GM19372 (cell line): ENCODE data around the gene PPIL4.

Experiments
- ATAC-seq: cut with Tn5 transposase; IDR thresholded peaks from one replicate; pipeline ENCODE4 v1.9.1; 2021; ENCODE audit warnings: mild to moderate bottlenecking, low read depth, moderate library complexity; ENCODE audit not compliant: unreplicated experiment

The PPIL4 gene, protein sequence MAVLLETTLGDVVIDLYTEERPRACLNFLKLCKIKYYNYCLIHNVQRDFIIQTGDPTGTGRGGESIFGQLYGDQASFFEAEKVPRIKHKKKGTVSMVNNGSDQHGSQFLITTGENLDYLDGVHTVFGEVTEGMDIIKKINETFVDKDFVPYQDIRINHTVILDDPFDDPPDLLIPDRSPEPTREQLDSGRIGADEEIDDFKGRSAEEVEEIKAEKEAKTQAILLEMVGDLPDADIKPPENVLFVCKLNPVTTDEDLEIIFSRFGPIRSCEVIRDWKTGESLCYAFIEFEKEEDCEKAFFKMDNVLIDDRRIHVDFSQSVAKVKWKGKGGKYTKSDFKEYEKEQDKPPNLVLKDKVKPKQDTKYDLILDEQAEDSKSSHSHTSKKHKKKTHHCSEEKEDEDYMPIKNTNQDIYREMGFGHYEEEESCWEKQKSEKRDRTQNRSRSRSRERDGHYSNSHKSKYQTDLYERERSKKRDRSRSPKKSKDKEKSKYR

DNA sequence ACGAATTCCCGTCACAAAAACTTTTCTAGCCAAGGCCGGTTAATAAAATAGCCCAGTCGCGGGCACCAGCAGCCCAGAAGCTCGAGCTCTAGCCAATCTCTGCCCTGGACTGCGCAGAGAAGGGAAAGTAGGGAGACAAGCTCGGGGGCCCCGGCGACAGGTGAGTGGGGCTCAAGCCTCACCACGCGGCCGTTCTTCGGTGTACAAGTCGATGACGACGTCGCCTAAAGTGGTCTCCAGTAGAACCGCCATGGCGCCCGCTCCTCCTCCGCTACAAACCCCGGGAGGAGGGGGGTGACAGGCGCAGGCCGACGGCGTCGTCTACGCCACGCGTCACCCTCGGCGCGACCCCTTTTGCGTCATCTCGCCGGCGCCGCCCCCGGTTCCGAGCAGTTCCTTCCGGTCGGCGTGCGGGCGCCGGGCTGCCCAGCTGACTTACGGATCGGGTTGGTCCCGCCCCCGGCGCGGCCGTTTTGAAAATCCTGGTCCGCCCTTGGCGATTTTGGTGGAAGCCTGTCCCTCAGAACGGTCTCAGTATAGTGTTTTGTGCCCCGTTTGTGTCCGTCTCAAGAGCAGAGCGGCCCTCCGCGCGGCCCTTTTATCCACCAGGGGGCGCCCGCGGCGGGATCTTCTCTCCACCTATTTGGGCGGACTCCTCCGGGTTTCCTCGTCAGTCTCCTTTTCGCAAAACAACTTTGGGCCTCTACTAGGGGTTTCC lies at the start of gene PPIL4:
Gene PPIL4, minus strand, starts transcription at position 290 of the 718 bp plus-strand sequence. Its CDS starts 38 bp downstream, at position 252.
- peak; percentile 94 for ATAC-seq

DNA sequence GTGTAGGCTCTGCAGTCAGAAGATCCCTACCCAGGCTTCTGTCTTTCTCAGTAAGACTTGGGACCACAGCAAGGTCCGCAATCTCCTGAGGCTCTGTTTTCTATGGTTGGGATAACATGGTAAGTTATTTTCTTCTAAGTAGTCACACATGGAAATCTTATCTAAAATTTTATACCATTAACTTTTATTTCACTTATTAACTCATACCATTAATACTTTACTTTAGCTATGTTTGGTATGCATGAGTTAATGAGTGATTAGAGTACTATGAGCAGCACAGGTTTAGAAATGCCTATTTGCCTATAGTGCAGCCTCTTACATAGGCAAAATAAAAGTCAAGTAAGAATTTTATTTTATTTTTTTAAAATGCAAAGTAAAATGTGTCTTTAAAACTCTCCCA lies 47.6 kb upstream of the PPIL4 start:
- no peak for ATAC-seq

DNA sequence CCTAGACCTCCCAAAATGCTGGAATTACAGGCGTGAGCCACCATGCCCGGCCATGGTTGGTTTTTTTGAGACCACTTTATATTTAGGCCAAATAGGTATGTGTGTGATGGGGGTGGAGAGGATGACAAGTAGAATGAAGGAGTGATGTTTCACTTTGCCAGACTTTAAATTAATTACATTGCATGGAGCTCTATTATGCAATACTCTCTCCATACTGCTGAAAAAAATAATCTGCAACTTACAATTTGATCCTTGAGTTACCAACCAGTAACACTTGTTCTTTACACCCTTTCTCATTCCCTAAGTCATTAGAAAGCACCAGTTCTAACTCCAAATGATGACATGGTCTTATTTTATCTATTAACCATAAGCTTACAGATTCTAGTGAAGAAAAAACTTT lies 47.1 kb upstream of the PPIL4 start:
- ATAC-seq, result no peak

DNA sequence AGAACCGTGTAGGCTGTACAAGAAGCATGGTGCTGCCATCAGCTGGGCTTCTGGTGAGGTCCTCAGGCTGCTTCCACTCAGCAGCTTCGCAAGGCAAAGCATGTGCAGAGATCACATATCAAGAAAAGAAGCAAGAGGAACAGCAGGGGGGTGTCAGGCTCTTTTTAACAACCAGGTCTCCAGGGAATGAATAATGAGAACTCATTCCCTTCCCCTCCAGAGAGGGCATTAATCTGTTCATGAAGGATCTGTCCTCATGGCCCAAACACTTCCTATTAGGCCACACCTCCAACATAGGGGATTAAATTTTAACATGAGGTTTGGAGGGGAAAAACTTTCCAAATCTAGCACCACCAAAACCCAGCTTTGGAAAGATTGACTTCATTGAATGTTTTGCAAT lies 40.3 kb upstream of the PPIL4 start:
- ATAC-seq, result no peak

DNA sequence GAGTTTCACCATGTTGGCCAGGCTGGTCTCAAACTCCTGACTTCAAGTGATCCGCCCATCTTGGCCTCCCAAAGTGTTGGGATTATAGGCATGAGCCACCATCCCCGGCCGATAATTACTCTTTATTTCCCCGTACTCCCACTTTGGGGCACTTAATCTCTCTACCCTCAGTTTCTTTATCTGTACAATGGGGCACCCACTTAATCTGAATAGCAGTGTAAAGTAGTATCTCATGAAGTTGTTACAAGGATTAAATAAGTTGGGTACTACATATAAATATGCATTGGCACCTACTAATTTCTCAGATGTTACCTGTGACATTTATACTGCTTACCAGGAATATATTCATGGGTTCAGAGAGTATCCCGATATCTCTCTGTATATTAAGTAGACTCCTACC lies 35.5 kb upstream of the PPIL4 start:
- no peak for ATAC-seq

DNA sequence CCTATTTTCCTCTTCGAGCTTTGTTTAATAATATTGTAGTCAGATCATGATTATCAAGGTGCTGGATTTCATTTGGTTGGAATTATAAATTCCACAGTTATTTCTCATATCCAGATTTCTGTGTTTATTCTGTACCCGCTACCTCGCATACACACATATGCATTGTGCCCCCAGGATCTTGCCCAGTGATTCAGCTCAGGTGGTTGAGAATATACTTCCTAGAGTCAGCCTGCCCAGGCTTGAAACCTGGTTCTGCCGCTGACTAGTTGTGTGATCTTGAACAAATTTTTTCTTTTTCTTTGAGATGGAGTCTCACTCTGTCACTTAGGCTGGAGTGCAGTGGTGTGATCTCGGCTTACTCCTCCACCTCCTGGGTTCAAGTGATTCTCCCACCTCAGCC lies 35.0 kb upstream of the PPIL4 start:
- ATAC-seq, result no peak

DNA sequence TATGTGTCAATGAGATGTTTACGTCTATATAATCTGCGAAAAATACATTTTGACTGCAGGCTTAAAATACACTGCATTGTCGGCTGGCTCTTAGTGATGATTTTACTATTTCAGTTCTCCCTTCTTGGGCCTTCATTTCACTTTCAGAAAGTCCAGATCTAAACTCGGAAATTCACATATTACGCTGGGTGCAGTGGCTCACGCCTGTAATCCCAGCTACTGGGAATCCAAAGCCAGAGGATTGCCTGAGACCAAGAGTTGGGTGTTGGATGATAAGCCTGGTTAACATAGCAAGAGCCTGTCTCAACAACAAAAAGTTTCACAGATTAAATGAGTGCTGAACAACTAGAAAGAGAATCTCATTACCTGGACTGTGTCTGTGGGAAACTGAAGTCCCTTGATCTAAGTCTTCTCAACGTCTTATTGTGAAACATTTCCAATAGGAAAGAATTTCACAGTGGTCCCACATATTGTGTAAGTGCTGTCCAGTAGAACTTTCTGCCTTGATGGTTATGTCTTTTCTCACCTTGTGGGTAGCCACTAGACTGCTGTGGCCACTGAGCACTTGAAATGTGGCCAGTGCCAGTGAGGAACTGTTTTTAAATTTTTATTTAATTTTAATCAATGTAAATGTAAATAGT lies 22.2 kb upstream of the PPIL4 start:
- no peak for ATAC-seq

DNA sequence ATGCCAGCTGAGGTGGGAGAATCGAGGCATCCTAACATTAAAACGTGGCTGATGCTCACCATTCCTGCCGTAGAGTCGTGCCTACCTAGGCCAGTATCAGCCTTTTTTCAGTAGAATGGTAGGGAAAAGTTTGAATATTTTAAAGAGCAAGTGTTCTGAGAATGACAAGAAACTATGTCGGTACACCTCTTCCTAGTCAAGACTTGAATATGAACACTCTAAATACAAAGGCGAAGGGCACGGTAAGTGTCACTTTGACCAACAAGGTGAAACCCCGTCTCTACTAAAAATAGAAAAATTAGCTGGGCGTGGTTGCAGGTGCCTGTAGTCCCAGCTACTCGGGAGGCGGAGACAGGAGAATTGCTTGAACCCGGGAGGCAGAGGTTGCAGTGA lies 21.3 kb upstream of the PPIL4 start:
- ATAC-seq, result no peak

DNA sequence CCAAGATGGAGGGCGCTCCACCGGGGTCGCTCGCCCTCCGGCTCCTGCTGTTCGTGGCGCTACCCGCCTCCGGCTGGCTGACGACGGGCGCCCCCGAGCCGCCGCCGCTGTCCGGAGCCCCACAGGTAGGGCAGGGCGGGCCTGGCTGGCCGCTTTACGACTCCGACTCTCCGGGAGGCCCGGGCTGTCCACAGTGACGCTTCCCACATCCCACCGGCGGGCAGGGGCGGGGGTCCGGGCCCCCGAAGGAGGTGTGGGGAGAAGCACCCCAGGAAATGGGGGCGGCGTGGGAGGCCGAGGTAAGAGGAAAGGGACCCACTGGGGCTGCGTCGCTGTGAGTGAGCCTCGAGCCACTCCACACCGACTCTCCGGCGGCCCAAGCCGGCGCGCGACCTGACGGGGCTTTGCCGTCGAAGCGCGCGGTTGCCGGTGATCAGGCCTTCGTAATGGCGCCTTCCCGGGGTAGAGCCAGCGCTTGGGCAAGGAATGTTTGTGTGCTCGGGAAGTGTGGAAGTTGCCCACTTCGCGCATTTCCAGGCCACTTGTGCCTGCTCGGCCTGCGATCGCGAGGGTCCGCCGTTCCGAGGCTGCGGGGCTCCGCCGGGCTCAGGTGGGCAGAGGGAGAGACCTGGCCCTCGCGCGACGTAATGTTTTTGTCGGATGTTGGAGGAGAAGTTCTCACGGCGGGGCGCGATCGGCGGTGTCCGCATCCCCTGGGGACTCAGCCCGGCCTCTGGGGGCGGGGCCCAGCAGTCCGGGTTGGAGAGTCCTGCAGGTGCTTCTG lies 20.8 kb upstream of the PPIL4 start:
- peak; percentile 24 for ATAC-seq

DNA sequence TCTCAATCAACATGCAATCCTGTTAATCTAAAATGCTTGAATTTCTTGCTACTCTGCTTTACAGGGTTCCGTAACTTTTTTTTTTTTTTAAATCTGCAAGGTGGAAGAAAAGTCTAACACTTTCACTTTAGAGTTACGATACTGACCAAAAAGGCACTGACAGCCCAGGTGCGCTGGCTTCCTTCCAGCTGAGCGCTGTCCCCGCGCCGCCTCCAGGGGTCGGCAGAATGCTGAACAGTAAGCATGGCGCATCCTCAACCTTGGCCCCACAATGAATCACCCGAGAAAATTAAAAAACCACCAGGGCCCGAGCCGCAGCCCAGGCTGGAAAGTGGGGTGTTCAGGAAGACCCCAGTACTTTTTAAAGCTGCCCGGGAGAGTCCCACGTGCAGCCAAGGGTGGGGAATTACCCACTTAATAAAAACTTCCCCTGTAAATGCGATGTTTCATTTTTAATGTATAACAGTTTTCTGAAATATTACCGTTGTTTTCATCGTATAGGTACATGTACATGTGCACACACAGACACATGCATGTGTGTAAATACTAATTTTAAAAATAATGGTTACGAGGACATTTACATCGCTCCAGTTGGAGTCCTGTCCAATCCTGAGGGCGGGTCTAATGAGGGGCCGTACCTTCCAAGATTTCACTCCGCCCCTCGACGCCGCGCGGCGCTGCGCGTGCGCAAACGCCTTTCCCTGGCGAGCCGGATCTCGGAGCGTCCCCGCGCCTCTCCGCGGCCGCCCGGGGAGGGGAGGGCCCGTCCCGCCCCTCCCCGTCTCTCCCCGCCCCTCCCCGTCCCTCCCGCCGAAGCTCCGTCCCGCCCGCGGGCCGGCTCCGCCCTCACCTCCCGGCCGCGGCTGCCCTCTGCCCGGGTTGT lies 19.9 kb upstream of the PPIL4 start, which contains the start of gene GINM1:
Gene GINM1, plus strand, starts transcription at position 849 of the 883 bp plus-strand sequence. CDS start 40 bp downstream, outside the sequence.
- peak; percentile 81 for ATAC-seq

DNA sequence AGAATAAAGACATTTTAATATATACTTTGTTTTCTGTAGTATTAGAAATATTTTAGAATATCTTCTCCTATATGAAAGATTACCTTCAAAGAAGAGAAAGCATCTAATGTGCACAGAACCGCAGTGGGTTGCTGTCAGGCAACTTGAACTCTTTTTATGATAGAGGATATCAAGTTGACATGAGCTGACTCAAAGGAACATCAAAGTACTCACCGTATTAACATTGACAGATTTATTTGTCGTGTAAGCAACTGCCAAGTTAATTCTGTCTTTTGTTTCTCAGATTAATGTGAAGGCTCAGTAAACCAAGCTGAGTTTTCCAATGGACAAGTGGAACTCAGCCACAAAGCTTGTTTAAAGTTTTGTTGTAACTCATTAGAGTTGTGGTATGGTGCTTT lies 18.1 kb upstream of the PPIL4 start:
- ATAC-seq, result no peak

DNA sequence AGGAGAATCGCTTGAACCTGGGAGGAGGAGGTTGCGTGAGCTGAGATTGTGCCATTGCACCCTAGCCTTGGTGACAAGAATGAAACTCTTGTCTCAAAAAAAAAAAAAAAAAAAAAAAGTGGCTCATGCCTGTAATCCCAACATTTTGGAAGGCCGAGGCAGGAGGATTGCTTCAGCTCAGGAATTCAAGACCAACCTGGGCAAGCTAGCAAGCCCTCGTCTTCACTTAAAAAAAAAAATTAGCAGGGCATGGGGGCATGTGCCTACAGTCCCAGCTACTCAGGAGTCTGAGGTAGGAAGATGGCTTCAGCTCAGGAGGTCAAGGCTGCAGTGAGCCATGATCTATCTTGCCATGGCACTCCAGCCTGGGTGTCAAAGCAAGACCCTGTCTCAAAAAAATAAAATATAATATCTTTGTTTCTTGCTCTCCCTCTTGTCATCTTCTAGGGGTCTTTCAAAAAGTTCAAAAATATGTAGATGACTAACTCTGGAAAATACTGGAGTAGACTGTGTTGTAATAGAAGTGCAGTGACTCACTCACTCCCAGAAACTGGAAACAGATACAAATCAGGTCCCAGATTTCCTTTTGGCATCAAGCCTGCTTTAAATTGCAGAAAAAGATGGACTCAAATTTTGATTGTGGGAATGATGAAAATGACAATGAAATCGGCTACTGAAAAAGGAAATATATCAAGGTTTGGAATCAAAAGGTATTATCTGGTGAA lies 17.5 kb upstream of the PPIL4 start:
- ATAC-seq, result no peak

DNA sequence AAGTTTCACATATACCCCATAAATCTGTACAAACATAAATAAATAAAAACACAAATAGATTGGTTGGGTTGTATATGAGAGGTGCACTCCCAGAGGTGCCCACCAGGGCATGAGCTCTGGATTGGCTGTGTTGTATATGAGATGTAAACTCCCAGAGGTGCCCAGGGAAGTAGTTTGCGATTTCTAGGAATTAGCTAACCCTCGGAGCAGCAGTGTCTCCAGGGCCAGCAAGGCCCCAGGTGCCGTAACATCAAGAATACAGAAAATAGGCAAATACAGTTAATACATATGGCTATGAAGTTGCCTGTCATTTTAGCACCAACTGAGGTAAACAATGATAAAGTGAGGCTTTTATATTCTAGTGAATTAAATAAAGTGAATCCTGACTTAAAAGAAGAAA lies 14.9 kb upstream of the PPIL4 start:
- no peak for ATAC-seq

DNA sequence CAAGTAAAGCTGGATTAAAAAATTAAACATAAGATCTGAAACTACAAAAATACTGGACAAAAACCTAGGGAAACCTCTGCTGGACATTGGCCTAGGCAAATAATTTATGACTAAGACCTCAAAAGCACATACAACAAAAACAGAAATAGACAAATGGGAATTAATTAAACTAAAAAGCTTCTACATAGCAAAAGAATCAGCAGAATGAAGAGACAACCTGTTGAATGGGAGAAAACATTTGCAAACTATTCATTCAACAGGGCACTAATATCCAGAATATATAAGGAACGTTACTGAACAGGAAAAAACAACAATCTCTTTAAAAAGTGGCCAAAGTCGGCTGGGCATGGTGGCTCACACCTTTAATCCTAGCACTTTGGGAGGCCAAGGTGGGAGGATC lies 13.5 kb upstream of the PPIL4 start:
- ATAC-seq, result no peak

DNA sequence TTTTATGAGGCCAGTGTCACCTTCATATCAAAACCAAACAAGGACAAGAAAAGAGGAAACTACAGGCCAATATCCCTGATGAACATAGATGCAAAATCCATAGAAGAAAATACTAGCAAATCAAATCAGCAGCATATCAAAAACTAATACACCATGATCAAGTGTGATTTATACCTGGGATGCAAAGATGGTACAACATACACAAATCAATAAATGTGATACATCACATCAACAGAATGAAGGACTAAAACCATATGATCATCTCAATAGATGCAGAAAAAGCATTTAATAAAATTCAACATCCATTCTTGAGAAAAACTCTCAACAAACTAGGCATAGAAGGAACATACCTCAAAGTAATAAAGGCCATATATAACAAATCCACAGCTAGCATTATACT lies 12.2 kb upstream of the PPIL4 start:
- no peak for ATAC-seq

DNA sequence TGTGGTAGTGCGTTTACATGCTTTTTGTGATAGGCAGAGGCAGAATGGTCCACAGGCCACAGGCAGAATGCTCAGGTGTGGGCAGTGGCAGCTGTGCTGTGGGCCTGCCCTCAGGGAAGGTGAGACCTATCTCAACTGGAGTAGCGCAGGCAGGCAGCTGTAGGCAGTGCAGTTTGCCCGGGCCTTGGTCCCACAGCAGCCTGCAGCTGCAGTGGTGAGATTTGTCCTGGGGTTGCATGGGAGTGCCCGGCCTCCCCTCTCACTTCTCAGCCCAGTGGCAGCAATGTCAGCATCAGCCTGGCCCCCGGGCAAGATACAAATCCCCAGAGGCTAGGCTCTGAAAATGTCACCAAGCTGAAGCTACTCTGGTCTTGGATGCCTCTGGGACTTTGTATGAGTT lies 6.1 kb upstream of the PPIL4 start:
- no peak for ATAC-seq

DNA sequence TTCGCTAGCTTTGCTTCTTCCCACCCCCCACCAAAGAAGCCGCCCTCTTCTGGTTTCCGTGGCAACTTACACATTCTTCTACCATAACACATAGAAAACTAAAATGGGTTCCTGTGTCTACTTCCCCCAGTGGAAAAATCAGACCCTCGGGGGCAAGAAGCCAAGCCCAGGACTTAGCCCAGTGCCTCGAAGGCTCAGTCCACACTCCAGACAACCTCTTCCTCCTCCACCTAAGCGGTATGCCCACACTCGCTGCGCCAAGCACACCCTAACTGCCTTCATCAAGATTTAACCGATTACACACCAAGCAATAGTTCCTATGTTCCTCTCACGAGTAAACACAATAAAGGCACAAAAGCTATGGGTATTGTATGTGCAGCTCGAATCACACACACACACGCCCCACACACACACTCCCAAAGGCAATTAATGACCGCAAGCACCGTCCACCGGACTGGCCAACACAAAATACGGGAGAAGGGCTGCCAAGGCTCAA lies 537 bp downstream of the PPIL4 start:
- ATAC-seq, result no peak

DNA sequence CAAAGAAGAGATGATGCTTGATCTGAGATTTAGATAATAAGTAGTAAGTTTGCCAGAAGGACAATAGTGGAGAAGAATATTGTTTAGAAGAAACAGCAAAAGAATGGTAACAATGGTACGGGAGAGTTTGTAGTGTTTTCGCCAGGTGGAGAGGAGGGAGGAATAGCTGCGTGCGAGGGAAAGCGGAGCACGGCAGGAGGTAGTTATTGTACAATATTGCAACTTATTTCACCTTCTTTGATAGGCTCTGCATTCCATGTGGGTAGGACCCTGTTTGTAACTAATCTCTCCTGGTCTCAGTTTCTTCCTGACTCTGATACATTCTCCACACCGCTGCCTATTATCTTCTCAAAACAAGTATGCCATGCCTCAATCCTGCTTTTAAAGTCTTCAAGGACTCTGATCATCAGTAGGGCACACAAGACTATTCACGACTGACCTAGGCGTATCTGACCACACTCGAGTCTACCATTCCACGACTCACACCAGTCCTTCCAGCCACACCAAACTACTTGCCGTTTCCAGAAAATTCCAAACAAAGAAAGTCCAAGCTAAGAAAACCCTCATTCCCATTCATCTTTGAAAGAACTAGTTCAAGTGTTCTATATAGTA lies 1.1 kb downstream of the PPIL4 start:
- no peak for ATAC-seq
